Iris pigment epithelial cell (primary cell): ENCODE data around the gene CPLX1.
"Not testable (repeated sequence)": the region's sequence is repeated elsewhere in the genome, so short reads cannot be mapped to it uniquely, and the experiment has no call there.

Source experiments
- DNase-seq: peaks from one replicate; pipeline ENCODE4 v3.0.0-alpha.2; 2011; ENCODE audit warnings: low read depth

The CPLX1 gene

DNA sequence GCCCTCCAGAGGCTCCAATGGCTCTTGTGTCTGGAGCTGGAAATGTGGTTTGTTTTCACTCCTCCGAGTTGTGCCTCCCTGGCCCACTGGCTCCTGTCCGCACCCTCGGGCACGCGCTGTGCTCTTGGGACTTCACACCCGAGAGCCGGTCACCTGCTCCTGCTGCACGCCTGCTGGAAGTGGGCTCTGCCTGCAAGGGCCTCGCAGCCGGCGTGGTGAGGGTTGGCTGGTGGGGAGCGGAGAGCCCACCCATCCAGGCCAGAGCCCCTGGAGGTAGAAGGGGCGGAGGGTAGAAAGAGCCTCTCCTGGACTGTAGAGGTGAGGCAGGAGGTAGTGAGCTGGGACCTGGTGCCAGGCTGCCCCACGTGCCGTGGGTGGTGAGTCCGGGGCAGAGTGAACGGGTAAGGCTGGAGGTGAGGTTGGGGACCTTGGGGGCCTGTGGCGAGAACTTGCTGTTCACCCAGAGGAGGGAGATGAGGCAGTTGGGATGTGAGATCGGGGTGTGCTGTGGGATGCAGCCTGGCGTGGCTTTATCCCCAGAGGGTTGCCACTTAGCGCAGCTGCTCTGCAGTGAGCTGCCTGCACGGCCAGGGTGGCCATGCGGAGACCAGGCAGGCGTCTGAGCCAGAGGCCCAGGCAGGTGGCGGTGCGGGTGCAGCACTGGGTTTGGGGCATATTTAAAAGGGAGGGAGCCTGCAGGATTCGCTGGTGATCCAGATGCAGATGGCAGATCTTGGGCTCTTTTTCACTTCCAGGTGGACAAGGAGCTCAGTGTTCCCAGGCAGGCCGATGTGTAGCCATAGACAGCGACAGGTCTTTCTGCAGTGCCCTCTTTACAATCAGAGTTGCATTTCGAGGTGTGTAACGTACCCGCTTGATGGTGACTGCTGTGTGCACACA, 71.5 kb downstream of the CPLX1 start:
- DNase-seq = no peak

DNA sequence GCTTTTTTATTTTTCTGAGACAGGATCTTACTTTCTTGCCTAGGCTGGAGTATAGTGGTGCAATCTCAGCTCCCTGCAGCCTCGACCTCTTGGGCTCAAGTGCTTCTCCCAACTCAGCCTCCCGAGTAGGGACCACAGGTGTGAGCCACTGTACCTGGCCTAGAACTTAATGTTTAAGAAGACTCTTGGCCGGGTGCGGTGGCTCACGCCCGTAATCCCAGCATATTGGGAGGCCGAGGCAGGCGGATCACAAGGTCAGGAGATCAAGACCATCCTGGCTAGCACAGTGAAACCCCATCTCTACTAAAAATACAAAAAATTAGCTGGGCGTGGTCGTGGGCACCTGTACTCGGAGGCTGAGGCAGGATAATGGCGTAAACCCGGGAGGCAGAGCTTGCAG, 72.7 kb downstream of the CPLX1 start:
- DNase-seq = not testable (repeated sequence)

DNA sequence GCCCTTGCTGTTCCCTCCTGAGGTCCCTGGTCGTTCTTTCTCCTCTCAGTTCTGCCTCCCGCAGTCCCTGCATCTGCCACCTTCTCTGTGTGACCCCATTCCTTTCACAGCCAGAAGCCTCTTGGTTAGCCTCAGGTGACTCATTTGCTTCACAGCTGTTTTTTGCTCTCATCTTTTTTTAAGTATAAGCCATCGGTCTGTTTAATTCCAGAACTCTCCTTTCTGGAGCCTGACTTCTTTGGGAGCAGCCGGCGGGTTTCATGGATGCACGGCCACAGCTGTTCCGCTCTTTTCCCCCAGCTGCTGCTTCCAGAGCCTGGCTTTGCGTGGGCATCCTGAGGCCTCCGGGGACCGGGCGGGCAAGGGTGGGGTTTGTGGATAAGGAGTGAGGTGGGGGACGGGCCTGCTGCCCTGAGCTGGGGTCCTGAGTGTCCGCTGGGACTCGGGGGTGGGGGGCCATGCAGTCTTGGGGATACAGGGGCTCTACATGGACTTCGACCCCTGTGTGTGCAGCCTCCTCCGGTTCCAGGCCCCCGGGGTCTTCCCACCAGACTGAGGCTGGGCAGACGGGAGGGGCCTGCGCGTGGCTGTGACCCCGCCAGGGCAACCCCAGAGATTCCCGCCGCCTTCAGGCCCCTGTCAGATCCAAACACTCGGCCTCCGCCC, 73.6 kb downstream of the CPLX1 start:
- peak; percentile 21 for DNase-seq

- peak; percentile 20 for DNase-seq
These were observed 74.3 kb downstream of the CPLX1 start for GRCh38 chr4:751676-752075.

DNA sequence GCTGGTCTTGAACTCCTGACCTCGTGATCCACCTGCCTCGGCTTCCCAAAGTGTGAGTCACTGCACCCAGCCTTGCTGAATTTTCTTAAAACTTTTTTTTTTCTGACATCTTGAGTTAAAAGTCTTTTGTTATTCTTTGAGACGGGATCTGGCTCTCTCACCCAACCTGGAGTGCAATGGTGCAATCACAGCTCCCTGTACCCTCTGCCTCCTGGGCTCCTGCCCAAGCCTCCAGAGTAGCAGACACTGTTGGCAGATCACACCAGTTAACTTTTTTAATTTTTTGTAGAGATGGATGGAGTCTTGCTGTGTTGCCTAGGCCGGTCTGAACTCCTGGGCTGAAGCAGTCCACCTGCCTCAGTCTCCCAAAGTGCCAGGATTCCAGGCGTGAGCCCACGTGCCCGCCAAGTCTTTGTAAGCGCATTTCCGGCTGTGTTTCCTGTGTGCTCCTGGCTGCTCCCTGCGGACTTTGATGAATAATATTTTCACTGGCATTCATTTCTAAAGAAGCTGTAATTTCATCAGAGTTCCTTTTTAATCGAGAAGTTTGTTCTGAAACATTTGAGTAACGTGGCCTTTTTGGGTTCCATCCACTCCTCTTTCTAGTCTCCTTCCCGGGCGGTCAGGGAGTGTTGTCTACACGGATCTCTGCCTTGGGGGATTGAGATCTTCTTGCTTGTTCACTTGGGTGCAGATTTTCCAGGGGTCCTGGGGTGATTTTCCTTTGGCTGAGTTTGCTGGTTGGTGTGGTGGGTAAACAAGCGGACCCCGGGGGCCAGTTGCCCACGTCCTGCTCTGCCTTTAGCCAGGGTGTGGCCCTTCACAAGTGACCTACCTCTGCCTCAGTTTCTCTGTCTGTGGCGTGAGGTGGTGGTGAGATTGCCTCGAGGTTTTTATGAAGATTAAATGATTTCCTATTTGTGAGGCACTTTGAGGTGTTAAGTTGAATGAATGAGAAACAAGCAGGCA, 75.9 kb downstream of the CPLX1 start:
- peak; percentile 81 for DNase-seq

- no peak for DNase-seq
These were observed 77.5 kb downstream of the CPLX1 start for GRCh38 chr4:748461-748860.

- no peak for DNase-seq
These were observed 78.3 kb downstream of the CPLX1 start for GRCh38 chr4:747546-748170.

DNA sequence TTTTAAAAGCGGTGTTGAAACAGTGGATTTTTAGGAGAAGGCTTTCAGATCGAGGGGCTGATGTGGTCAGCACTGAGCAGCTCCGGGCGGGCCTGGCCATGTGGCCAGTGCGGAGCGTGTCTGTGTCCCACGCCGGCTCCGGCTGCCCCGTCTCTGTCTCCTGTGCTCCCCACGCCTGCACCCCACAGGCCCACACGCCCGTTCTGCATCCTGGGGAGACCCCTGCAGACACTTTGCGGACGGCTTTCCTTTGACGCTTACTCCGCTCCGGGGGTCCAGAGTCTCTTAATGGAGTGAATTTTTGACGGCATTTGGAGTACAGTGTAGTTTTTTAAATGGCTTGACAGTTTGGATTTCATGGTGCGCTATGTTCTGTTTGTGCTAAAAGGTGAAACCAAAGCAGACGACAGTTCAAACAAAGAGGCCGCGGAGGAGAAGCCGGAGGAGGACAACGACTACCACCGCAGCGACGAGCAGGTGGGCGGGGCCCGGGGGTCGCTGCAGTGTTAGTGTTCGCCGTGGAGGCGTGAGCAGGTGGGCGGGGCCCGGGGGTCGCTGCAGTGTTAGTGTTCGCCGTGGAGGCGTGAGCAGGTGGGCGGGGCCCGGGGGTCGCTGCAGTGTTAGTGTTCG, 81.6 kb downstream of the CPLX1 start:
- DNase-seq = no peak

DNA sequence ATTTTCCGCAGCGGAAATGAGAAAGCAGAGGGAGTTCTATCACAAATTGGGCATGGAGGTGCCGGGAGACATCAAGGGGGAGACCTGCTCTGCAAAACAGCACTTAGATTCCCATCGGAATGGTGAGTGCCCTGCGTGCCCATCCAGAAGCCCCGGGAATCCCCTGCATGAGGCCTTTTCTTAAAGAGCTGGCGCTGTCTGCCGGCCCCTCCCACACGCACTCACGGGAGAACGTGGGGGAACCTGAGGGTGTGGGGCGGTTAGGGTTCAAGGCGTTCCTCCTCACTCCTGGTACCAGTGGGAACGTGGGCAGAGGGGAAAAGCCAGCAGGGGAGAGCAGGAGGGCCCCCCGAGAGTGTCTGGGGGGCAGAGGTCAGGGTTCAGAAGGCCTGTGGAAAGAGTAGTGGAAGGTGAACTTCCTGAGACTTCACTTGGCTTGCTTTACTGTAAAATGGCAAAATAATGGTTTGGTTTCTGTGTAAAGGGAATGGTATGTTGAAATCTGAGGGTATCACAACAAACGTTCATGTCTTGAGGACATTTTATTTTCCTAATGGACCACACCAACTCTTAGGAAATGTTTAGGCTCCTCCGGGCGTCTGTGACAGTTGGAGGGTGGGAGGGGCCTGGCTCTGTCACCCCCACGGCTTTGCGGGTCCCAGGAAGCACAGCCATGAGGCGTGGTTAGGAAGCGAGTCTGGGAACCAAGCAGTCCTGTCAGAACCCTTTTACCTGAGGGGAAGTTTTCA, 82.3 kb downstream of the CPLX1 start:
- peak; percentile 49 for DNase-seq

DNA sequence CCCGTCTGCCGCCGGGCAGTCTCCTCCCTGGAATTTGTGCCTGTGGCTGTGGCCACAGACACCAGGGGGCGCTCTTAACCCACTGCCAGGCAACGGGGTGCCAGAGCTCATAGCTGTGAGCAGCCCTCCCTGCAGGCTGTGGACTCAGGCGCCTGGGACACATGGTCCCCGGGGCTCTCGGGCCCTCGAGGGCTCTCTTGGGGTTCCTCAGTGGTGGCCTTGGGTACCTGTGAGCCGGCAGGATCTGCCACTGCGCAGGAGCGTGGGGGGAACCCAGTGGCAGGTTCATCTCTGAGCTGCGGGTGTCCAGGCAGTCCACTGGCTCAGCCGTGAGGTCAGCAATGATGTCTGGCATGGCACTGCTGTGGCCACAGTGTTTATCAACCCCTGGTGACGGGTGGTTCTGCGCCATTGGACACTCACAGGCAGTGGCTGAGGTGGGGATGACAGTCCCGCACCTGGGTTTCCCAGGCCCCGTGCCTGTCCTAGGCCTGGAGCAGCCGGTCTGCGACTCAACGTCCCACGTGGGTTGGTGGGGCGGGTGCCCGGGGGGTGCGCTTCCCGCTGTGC, 83.1 kb downstream of the CPLX1 start:
- DNase-seq = peak; percentile 54

- DNase-seq = no peak
These were observed 83.7 kb downstream of the CPLX1 start for GRCh38 chr4:742096-742741.

DNA sequence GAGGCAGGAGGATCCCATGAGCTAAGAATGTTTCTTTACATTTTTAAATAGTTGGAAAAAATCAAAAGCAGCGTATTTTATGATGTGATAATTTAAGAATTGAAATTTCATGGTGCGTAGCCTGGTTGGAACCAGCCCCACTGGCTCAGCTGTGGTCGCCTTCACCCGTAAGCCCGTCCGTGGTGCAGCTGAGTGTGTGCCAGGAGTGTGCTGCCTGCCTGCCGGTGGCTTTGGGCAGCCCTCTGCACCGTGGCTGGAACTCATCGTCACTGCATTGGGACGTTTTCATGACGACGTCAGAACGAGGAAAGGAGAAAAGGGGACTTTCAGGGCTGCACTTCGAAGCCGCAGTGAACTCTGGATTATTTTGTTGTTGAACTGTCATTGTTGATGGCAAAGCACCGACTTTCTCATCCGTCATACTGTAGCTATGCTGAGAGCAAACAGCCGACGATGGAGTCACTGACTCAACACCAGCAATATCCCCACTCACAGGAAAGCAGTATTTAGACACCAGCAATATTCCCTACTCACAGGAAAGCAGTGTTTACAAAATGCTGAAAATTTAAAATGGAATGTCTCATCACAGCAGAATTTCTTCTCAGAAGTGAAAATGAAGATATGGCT, 85.2 kb downstream of the CPLX1 start:
- DNase-seq = peak; percentile 82

DNA sequence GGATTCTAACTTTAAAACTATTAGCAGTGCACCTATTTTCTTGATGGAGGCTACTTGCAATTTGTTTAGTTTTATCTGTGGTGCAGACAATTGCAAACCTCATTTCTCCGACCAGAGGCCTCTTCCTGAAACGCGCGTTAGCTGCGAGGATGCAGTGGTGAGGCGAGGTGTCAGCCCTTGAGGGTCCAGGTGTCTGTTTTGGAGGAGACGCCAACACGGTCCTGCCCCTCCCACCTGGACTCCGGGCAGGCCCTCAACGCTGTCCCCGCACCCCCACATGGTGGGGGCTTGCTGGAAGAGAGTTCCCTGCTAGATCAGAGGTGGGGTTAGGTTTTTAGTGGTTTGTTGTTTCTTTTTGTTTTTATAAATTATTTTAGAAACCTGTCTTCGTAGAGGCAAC, 85.9 kb downstream of the CPLX1 start:
- DNase-seq = no peak

DNA sequence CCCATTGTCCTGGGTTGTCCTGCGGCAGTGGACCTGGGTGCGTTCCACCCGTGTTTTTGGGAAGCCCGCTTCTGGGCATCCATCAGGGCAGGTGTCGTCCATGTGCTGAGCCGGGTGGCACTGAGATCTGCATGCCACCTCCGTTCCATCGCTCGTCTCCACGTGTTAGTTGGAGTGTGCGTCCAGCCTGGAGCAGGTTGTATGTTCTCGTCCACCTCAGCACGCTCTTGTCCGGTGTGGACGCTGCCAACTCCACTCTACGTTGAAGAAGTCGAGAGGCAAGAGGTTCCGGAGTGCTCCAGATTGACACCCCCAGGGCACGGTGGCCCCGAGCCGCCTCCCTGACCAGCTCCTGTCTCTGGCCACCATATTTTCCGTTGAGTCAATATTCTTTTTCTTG, 86.4 kb downstream of the CPLX1 start:
- no peak for DNase-seq

GRCh38 chr4:738781-739280, 87.1 kb downstream of the CPLX1 start:
- no peak for DNase-seq

DNA sequence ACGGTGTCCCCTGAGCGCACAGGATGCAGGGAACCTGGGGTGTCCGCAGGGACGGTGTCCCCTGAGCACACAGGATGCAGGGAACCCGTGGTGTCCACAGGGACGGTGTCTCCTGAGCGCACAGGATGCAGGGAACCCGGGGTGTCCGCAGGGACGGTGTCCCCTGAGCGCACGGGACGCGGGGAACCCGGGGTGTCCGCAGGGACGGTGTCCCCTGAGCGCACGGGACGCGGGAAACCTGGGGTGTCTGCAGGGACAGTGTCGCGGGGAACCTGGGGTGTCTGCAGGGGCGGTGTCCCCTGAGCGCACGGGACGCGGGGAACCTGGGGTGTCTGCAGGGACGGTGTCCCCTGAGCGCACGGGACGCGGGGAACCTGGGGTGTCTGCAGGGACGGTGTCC, 89.4 kb downstream of the CPLX1 start:
- not testable (repeated sequence) for DNase-seq

GRCh38 chr4:735583-735982, 90.3 kb downstream of the CPLX1 start:
- DNase-seq = no peak
